CD14-positive monocyte (primary cell): ENCODE measurements around the gene PXDN. TPM values are rescaled to one million over a fixed set of nuclear protein-coding genes. Genes with fewer than 3 reads are reported as not detected.

ENCODE experiments used
- DNase-seq, 3 donors: peaks; one replicate each; pipeline ENCODE4 v3.0.0-alpha.2; 2011 to 2022
- H2AFZ ChIP-seq: 2 replicates; pipeline ENCODE4 v1.6.0; 2012; ENCODE audit warnings: mild to moderate bottlenecking, low read depth, low read length, inconsistent platforms; ENCODE audit not compliant: insufficient read depth, poor library complexity, severe bottlenecking
- H3K27ac ChIP-seq, 2 donors: 1 replicate in 1 of 2; 2 replicates in 1 of 2; pipeline ENCODE4 v1.5.1; 2012 to 2013; ENCODE audit warnings: low read length in 2 of 2, control low read depth in 1 of 2, inconsistent platforms in 1 of 2, low read depth in 1 of 2, mild to moderate bottlenecking in 1 of 2
- H3K27me3 ChIP-seq, 2 donors: one replicate each; pipeline versions ENCODE4 v1.6.0 to v1.6.1; 2011 to 2013; ENCODE audit warnings: low read length in 2 of 2; ENCODE audit not compliant: control insufficient read depth in 2 of 2, insufficient read depth in 2 of 2
- H3K36me3 ChIP-seq, 2 donors: replicated peaks in 1 of 2; 1 replicate in 1 of 2; 2 replicates in 1 of 2; pipeline versions ENCODE4 v1.5.1 to v1.6.1; 2012 to 2013; ENCODE audit warnings: low read length in 2 of 2, control low read depth in 1 of 2, inconsistent platforms in 1 of 2, mild to moderate bottlenecking in 1 of 2; ENCODE audit not compliant: insufficient read depth in 2 of 2, control insufficient read depth in 1 of 2
- H3K4me1 ChIP-seq, 2 donors: 1 replicate in 1 of 2; 2 replicates in 1 of 2; pipeline versions ENCODE4 v1.5.1 to v1.6.1; 2012 to 2013; ENCODE audit warnings: low read length in 2 of 2, control low read depth in 1 of 2, inconsistent platforms in 1 of 2, mild to moderate bottlenecking in 1 of 2, moderate library complexity in 1 of 2; ENCODE audit not compliant: insufficient read depth in 2 of 2, control insufficient read depth in 1 of 2
- H3K4me2 ChIP-seq: replicated peaks from 2 replicates; pipeline ENCODE3; 2012; ENCODE audit warnings: low read length, moderate library complexity, mild to moderate bottlenecking; ENCODE audit not compliant: poor library complexity, severe bottlenecking; ENCODE audit errors: extremely low read depth
- H3K4me3 ChIP-seq, 3 experiments: fragments of 200-600 bp in 1 of 3; sonication (generic) in 1 of 3; replicated peaks in 1 of 3; 1 replicate in 2 of 3; 2 replicates in 1 of 3; pipeline ENCODE4 v1.5.1; 2011 to 2013; ENCODE audit warnings: low read length in 3 of 3, mild to moderate bottlenecking in 3 of 3, control low read depth in 2 of 3, low read depth in 2 of 3, inconsistent platforms in 1 of 3, moderate library complexity in 1 of 3
- H3K79me2 ChIP-seq: 2 replicates; pipeline ENCODE4 v1.6.0; 2012; ENCODE audit warnings: mild to moderate bottlenecking, control low read depth, inconsistent platforms, low read length, moderate library complexity; ENCODE audit not compliant: insufficient read depth
- H3K9ac ChIP-seq: 2 replicates; pipeline ENCODE4 v1.6.0; 2017; ENCODE audit warnings: low read length, mild to moderate bottlenecking; ENCODE audit not compliant: insufficient read depth, poor library complexity, severe bottlenecking
- H3K9me3 ChIP-seq, 2 donors: replicated peaks in 1 of 2; 1 replicate in 1 of 2; 2 replicates in 1 of 2; pipeline versions ENCODE4 v1.5.1 to v1.6.1; 2012 to 2013; ENCODE audit warnings: low read length in 2 of 2, control low read depth in 1 of 2; ENCODE audit not compliant: control insufficient read depth in 1 of 2, insufficient read depth in 1 of 2
- H4K20me1 ChIP-seq: 2 replicates; pipeline ENCODE4 v1.6.0; 2012; ENCODE audit warnings: mild to moderate bottlenecking, low read length, control low read depth, moderate library complexity; ENCODE audit not compliant: insufficient read depth
- H3K27ac Mint-ChIP-seq, 7 donors: one replicate each; pipeline ENCODE4 v1.8.0; 2020; ENCODE audit warnings: mild to moderate bottlenecking in 7 of 7, mixed read lengths in 7 of 7, moderate library complexity in 6 of 7, inconsistent platforms in 2 of 7
- H3K27me3 Mint-ChIP-seq, 3 donors: one replicate each; pipeline ENCODE4 v1.8.0; 2021 to 2022; ENCODE audit warnings: low read depth in 3 of 3, mild to moderate bottlenecking in 3 of 3, mixed read lengths in 3 of 3, moderate library complexity in 3 of 3, inconsistent platforms in 1 of 3
- H3K36me3 Mint-ChIP-seq, 2 donors: one replicate each; pipeline ENCODE4 v1.8.0; 2020; ENCODE audit warnings: mixed read lengths in 2 of 2, inconsistent platforms in 1 of 2, mild to moderate bottlenecking in 1 of 2
- H3K4me1 Mint-ChIP-seq: one replicate; pipeline ENCODE4 v1.8.0; 2020; ENCODE audit warnings: mild to moderate bottlenecking, mixed read lengths
- H3K4me3 Mint-ChIP-seq, 2 donors: one replicate each; pipeline ENCODE4 v1.8.0; 2020; ENCODE audit warnings: mild to moderate bottlenecking in 2 of 2, mixed read lengths in 2 of 2, moderate library complexity in 1 of 2
- H3K9me3 Mint-ChIP-seq, 7 donors: one replicate each; pipeline ENCODE4 v1.8.0; 2020 to 2022; ENCODE audit warnings: mixed read lengths in 7 of 7, mild to moderate bottlenecking in 6 of 7, moderate library complexity in 6 of 7, inconsistent platforms in 2 of 7
- WGBS: methylation state at CpG from one replicate; pipeline ENCODE4 v1.1.5; 2013; ENCODE audit warnings: missing lambda C conversion rate; ENCODE audit not compliant: insufficient coverage; 5-methylcytosine and 5-hydroxymethylcytosine counted together
- intact Hi-C, 2 donors: fragments of 100-400 bp; cut with micrococcal nuclease; formaldehyde crosslinking; loops; one replicate each; pipeline versions ENCODE4 v1.15.0 to v1.15.1; 2023
- polyA plus RNA-seq, 3 donors: library from polyadenylated mRNA; depleted of rRNA in 1 of 3; unstranded in 2 of 3; stranded (reverse) in 1 of 3; fragments of 300-500 nt in 2 of 3; fragments of >200 nt in 1 of 3; fragmentation: Illumina TruSeq in 2 of 3; gene quantifications; 1 replicate in 2 of 3; 2 replicates in 1 of 3; pipeline ENCODE4 v1.2.3, GENCODE V29; 2012 to 2021
- TF ChIP-seq, protein P1 (sequence below): fragments of 200-600 bp; IDR thresholded peaks from one replicate; pipeline ENCODE4 v1.8.0; 2022; ENCODE audit warnings: antibody characterized with exemption, mild to moderate bottlenecking

The PXDN gene
- polyA plus RNA-seq, 3 donors = not detected

- H3K4me2 ChIP-seq = no peak overlapping the region
- no peaks in the 10 kb centered on the region for H3K9me3 ChIP-seq
- no peak overlapping the region for H2AFZ ChIP-seq
- TF ChIP-seq, protein P1, sequence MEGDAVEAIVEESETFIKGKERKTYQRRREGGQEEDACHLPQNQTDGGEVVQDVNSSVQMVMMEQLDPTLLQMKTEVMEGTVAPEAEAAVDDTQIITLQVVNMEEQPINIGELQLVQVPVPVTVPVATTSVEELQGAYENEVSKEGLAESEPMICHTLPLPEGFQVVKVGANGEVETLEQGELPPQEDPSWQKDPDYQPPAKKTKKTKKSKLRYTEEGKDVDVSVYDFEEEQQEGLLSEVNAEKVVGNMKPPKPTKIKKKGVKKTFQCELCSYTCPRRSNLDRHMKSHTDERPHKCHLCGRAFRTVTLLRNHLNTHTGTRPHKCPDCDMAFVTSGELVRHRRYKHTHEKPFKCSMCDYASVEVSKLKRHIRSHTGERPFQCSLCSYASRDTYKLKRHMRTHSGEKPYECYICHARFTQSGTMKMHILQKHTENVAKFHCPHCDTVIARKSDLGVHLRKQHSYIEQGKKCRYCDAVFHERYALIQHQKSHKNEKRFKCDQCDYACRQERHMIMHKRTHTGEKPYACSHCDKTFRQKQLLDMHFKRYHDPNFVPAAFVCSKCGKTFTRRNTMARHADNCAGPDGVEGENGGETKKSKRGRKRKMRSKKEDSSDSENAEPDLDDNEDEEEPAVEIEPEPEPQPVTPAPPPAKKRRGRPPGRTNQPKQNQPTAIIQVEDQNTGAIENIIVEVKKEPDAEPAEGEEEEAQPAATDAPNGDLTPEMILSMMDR = no peak
- no peaks in the 10 kb centered on the region for H3K27me3 ChIP-seq
- Mint-ChIP-seq H3K4me1 (no peaks in the 10 kb centered on the region), H3K4me3 (no peak overlapping the region), H3K36me3 (no peaks in the 10 kb centered on the region), H3K27me3 (no peaks in the 10 kb centered on the region), H3K9me3 (peaks cover 0 to 4% (median 0%) of the 10 kb centered on the region in 7 donors), H3K27ac (no peak overlapping the region)
- H3K27ac ChIP-seq = no peak overlapping the region
- 94% methylated on average over 30 of the region's 33 CpGs for WGBS
- no peaks in the 10 kb centered on the region for H3K36me3 ChIP-seq
- H4K20me1 ChIP-seq = no peaks in the 10 kb centered on the region
- H3K9ac ChIP-seq = no peak overlapping the region
- intact Hi-C loops = no loop called here
- no peaks in the 10 kb centered on the region for H3K79me2 ChIP-seq
- no peak for DNase-seq
- no peaks in the 10 kb centered on the region for H3K4me1 ChIP-seq
- H3K4me3 ChIP-seq = no peak overlapping the region
Observed at GRCh38 chr2:1676913-1677820, 67.1 kb downstream of the PXDN start.

DNA sequence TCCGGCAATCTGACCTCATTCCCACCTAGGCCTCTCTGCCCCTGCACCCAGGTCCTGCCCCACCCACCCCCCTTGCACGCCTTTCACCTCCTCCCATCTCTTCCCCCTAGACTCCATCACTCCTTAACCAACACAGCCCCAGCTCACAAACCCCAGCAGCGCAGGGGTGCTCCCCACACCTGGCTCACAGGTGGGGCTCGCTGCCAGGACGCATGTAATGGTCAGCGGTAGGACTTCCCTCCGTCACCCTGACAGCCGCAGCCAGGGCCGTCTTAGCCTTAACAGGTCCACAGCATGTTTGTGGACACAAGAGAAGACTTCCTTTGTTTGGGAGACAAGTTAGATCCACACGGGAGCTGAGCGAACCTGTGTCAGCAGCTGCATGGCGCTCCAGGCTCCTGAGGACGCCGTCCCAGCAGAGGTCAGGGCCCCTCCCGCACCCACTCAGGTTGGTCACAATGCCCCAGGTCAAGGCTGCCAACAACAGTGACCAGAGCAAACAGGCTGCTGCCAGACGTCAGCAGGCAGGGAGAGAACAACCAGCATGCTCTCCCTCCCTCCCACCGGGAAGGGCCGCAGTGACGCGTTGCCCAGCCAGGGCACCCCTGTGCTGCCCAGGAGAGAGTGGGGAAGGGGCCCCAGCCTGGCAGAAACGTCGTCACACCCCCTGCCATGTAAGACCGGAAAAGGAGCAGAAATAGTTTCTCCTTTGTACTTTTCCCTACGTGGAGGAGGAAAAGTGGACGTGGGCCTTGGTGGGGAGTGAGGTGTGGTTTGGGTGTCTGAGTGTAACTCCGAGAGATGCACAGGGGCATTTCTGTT, 68.0 kb downstream of the PXDN start:
- no peaks in the 10 kb centered on the region for H3K27me3 ChIP-seq
- Mint-ChIP-seq H3K4me1 (no peaks in the 10 kb centered on the region), H3K4me3 (no peak overlapping the region), H3K27ac (no peak overlapping the region), H3K36me3 (no peaks in the 10 kb centered on the region), H3K9me3 (peaks cover 0 to 4% (median 0%) of the 10 kb centered on the region in 7 donors), H3K27me3 (no peaks in the 10 kb centered on the region)
- H3K36me3 ChIP-seq = no peaks in the 10 kb centered on the region
- H3K9me3 ChIP-seq = no peaks in the 10 kb centered on the region
- intact Hi-C loops = no loop called here
- no peak overlapping the region for H3K4me3 ChIP-seq
- 89% methylated on average over 17 of the region's 26 CpGs for WGBS
- TF ChIP-seq, protein P1 = no peak
- H2AFZ ChIP-seq = no peak overlapping the region
- no peak overlapping the region for H3K4me2 ChIP-seq
- H3K4me1 ChIP-seq = no peaks in the 10 kb centered on the region
- H3K79me2 ChIP-seq = no peaks in the 10 kb centered on the region
- no peak for DNase-seq
- H3K9ac ChIP-seq = no peak overlapping the region
- H4K20me1 ChIP-seq = no peaks in the 10 kb centered on the region
- no peak overlapping the region for H3K27ac ChIP-seq
